ENCODE data around the gene TALDO1.
"Not testable (repeated sequence)": the region's sequence is repeated elsewhere in the genome, so short reads cannot be mapped to it uniquely, and the experiment has no call there.

TALDO1 gene

DNA sequence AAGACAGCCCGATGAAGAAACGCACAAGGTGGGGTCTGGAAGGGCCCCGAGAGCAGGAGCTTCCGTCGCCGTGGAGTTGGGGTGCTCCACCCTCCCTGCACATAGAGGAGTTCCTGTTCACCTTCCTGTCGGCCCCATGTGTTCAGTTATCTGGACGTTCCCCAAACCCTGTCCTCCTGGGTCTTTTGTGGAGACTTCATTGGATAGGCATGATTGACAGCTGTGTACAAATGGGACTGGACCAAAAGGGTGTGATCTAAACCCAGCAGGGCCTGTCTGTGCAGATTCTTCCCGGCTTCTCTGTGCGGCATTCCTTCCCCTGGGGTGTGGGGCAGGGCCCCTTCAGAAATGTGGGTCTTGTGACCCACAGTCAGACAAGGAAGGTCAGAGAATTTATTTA is 9.4 kb upstream of the TALDO1 start:
- DNase-seq = not testable (repeated sequence)

DNA sequence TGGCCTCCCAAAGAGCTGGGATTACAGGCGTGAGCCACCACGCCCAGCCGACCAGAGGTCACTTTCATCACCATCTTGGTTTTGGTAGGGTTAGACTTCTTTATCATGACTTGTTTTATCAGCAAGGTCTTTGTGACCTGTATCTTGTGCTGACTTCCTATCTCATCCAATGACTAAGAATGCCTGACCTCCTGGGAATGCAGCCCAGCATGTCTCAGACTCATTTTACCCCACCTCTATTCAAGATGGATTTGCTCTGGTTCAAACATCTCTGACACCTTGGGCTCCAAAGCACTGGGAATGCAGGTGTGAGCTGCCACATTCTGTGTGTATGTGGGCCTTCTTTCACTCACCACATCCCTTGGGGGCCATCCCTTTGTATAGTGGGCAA is 5.1 kb upstream of the TALDO1 start:
- no peak for DNase-seq

DNA sequence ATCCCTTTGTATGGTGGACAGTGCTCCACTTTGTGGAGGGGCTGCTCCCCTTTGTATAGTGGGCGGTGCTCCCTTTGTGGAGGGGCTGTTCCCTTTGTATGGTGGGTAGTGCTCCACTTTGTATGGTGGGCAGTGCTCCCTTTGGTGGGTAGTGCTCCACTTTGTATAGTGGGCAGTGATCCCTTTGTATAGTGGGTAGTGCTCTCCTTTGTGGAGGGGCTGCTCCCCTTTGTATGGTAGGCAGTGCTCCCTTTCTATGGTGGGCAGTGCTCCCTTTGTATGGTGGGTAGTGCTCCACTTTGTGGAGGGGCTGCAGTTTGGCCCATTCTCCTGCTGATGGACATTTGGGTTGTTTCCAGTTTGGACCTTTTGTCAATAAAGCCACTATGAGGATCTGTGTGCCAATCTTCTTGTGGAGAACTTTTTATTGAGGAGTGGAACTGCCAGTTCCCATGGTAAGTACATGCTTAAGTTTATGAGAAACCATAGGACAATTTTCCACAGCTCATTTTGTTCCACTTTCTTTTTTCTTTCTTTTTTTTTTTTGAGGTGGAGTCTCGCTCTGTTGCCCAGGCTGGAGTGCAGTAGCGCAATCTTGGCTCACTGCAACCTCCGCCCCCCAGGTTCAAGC is 4.6 kb upstream of the TALDO1 start:
- DNase-seq = no peak

DNA sequence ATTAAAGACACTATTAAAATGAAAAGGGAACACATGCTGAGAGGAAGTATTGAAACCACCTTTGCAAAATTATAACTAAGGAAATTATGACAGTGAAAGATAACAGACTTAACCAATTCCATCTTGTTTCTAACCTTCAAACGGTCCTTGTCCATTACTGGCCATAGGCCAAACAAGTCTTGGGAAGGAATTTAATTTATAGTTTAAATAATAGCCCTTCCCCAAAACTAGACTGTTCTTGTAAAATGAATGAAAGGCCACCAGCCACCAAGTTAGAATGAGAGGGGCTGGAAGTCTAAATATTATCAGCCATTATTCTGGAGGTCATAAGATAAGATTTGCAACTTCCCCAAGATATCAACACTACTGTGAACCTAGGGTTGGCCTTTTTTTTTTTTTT is 1.8 kb upstream of the TALDO1 start:
- no peak for DNase-seq

DNA sequence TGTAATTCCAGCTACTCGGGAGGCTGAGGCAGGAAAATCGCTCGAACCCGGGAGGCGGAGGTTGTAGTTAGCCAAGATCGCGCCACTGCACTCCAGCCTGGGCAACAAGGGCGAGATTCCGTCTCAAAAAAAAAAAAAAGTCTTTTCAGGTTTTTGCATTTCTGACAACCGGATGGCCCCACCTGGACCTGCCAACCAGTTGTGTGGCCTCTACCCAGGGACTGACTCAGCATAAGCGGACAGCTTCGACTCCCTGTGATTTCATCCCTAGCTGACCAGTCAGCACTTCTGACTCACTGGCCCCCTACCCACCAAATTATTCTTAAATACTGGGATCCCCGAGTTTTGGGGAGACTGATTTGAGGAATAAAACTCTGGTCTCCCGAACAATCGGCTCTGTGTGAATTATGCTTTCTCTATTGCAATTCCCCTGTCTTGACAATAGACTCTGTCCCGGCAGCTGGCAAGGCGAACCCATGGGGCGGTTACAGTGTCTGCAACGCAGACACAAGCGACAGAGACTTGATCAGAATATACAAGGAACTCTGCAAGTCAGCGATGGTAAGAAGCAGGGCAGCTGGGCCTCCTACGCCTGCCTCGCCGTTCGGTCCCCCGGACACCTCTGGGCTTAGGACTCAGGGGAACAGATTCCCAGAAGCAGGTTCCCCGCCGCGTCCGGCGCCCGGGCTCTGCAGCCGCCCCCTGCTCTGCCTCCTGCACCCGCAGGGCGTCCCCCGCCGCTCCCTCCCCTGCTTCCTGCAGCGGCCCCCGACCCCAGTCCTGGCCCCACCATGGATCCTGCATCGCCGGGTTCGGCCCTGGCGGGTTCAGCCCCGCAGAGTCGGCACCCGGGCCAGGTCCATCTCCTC is 741 bp upstream of the TALDO1 start:
- no peak for DNase-seq

DNA sequence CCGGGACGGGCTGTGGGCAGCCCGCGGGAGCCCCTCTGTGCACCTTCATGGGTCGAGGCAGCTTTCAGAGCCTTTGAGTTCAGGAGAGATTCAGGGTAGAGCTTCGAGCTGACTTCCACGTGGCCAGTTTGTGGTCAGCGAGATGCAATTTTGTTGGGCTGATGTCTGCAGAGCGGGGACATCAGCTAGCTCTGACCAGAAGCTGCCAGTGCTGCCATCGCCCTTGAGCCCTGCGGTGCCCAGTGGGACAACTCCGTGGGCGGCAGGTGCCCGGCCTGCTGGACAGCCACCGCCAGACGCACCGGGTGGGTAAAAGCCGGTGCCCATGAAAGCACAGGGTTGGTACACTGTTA is 719 bp downstream of the TALDO1 start:
- DNase-seq = no peak

DNA sequence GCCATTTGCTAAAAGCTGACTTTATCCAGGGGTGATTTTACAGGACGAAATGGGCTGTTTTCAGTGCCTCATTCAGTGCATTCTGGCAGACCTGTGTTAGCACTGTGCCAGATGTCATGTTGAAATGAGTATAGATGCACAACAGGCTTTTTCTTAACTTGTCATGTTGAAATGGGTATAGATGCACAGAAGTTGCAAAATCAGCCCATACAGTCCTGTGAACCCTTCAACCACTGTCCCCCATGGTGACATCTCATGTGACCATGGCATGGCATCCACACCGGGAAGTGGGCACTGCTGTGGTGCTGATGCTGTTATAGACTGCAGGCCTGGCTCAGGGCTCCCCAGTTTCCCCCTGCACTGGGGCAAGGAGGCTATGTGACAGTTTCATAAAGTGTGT is 2.5 kb downstream of the TALDO1 start:
- no peak for DNase-seq

DNA sequence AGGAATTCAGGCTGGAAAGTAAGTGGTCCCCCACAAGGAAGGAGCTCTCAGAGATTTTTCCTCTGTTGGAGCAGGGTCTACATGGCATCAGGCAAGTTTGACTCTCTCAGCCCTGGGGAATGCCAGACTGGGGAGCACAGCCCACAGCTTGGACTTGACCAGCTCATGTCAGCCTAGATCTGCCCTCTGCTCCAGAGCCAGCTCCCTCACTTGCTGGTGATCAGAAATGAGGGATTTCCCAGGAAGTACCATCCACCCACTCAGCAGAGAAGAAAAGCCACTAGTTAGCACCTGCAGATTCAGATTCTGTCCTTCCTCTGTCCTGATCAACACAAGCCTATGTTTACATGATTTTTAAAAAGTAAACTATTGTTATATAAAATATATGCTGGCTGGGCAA is 13.0 kb downstream of the TALDO1 start:
- no peak for DNase-seq

DNA sequence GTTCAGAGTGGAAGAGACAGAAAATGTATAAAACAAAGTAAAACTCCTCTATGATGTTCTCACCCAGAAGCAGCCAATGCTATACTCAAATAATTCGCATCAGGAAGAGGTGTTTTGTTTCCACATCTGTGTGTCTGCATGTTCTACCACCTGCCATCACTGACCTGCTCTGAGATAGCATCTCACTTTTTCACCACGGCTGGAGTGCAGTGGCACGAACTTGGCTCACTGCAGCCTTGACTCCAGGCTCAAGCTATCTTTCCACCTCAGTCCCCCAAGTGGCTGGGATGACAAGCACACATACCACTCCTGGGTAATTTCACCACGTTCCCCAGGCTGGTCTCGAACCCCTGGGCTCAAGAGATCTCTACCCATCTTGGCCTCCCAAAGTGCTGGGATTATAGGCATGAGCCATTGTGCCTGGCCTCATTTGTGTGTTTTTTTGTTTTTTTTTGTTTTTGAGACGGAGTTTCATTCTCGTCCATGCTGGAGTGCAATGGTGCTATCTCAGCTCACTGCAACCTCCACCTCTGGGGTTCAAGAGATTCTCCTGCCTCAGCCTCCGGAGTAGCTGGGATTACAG is 14.4 kb downstream of the TALDO1 start:
- DNase-seq = no peak

DNA sequence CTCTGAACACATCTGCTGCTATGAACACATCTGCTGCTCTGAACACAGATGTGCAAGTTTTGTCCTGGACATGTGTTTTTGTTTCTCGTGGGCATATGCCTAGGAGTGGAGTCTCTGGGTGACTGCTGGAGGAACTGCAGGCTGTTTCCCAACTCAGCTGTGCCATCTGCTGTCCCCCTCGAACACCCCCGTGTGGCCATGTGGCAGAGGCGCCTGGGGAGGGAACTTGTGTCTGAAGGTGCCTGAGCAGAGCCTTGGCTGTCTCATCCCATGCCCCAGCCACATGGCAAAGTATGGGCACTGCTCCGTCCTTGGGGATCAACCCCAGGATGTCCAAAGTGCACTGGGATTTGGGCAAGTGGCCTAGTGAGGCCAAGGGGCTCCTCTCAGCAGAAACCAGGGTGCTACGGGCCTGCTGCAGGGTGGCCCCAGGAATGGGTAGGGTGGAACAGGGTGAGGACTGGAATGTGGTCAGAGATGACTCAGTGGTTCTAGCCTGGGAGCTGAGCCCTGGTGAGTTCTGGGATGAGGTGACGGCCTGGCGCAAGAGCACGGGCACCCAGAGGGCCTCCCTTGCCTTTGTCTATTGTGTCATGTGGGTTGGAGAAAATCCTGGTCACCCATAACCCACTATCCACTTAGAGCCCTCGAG is 15.3 kb downstream of the TALDO1 start:
- no peak for DNase-seq

DNA sequence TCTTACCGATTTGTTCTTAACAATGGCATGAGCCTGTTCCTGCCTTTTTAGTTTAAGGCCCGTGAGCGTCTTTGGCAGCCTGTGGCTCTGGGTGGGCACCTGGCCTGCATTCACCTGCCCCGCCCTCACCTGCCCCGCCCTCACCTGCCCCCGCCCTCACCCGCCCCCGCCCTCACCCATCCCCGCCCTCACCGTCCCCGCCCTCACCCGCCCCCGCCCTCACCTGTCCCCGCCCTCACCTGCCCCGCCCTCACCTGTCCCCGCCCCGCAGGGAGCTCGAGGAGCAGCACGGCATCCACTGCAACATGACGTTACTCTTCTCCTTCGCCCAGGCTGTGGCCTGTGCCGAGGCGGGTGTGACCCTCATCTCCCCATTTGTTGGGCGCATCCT is 15.8 kb downstream of the TALDO1 start:
- no peak for DNase-seq

DNA sequence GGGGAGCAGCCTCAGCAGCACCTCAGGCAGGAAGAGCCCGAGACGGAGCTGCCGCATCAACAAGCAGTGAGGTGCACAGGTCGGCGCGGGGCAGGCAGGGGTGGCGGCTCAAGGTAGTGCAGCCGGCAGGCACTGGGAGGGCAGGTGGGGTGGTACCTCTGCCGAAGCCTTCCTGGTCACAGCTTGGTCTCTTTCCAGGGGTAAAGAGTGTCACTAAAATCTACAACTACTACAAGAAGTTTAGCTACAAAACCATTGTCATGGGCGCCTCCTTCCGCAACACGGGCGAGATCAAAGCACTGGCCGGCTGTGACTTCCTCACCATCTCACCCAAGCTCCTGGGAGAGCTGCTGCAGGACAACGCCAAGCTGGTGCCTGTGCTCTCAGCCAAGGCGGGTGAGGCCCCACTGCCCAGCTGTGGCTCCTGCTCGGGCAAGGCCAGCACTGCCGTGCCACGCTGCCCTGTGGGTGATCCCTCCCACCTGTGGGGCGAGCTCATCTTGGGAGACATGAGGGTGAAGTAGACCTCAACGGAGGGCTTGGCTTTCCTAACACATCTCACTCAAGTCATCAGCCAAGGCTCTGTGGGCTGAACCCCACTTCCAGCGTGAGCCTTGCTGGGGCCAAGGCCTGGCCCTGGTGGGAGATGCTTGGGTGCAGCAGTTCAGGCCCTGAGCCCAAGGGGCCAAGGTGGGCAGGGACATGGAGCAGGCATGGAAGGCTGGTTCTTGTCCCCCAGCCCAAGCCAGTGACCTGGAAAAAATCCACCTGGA is 16.5 kb downstream of the TALDO1 start:
- DNase-seq = no peak

DNA sequence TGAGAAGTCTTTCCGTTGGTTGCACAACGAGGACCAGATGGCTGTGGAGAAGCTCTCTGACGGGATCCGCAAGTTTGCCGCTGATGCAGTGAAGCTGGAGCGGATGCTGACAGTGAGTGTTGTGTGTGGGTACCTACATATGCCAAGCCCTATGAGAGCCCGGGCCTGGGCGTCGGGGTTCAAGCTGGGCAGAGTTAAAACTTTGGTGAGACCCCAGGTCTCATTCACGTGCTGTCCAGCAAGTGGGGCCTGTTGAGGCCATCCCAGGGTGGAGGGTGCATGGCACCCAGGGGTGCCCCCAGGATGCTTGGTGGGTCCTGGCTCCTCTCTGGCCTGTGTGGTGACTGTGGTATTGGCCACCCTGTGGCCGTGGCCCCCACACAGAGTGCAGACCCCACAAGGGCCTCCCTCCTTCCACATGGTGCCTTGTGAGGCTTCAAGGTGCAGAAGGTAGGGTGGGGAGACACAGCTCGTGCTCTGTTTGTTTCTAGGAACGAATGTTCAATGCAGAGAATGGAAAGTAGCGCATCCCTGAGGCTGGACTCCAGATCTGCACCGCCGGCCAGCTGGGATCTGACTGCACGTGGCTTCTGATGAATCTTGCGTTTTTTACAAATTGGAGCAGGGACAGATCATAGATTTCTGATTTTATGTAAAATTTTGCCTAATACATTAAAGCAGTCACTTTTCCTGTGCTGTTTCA is 17.2 kb downstream of the TALDO1 start:
- DNase-seq = no peak

DNA sequence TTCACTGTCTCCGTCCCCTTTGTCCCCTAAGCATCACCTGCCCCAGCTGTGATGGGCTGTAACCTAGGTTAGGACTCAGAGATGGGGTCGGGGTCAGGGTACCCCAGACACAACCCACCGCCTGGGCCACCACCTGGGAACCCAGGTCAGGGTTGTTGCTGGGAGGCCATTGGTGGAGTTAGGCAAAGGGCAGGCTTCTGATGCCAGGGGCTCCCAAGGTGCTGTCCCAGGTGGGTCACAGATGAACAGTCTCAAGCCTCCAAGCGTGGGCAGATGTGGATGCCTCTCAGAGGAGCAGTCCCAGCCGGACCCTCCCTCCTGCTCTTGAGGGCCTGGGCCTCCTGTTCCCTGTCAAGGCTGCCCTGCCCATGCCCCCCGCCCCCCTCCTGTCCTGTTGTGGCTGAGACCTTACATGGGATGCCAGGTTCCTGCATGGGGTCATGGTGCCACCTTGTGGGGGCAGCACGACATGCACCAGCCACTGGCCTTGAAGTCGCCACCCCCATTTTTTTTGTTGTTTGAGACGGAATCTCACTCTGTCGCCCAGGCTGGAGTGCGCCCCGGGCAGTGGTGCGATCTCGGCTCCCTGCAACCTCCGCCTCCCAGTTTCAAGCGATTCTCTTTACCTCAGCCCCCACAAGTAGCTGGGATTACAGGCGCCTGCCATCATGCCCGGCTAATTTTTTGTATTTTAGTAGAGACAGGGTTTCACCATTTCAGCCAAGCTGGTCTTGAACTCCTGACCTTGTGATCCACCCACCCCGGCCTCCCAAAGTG is 17.9 kb downstream of the TALDO1 start:
- DNase-seq = no peak

DNA sequence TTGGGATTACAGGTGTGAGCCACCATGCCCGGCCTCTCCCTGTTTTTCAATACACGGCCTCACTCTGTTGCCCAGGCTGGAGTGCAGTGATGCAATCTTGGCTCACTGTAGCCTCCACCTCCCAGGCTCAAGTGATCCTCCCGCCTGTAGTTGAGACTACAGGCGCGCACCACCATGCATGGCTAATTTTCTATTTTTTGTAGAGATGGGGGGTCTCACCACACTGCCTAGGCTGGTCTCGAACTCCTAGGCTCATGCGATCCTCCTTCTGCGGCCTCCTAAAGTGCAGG is 18.5 kb downstream of the TALDO1 start:
- no peak for DNase-seq

DNA sequence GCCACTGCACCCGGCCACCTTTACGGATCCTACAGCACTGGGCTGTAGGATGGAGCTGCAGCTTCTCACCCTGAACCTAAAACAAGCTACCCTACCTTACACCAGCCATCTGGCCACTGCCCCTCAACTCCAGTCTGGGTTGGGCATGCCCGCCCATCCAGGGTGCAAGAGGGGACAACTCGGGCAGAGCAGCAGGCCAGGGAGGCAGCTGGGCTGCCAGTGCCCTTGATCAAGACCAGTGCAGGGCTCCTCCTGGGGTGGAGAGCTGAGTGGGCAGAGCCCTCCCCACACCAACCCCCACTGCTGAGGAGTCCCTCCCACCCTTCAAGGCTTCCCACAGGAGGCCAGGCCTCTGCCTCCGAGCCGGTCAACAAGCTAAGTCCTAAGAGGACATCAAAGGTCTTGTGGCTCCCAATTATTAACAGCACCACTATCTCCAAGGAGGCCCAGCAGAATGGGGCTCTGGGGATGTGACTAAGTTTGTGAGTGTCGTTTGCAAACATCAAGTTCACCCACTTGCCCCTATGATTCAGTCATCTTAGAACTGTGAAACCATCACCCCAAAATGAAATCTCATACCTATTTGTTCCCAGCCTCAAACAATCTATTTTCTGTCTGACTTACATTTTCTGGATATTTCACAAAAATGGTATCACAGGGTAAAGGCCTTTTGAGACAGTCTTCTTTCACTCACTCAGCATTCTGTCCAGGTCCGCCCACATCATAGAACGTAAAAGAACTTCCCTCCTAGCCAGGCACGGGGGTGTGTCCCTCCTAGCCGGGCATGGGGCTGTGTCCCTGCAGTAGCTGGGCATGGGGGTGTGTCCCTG is 19.1 kb downstream of the TALDO1 start:
- no peak for DNase-seq

DNA sequence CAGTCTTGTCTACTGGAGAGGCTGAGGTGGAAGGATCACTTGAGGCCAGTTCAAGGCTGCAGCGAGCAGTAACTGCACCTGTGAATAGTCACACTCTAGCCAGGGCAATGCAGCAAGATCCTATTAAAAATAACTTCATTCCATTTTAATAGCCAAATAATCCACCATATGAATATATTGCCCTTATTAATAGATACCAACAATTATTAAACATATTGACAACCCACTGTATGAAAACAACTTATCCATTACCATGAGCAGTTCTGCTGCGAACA is 19.6 kb downstream of the TALDO1 start:
- no peak for DNase-seq

DNA sequence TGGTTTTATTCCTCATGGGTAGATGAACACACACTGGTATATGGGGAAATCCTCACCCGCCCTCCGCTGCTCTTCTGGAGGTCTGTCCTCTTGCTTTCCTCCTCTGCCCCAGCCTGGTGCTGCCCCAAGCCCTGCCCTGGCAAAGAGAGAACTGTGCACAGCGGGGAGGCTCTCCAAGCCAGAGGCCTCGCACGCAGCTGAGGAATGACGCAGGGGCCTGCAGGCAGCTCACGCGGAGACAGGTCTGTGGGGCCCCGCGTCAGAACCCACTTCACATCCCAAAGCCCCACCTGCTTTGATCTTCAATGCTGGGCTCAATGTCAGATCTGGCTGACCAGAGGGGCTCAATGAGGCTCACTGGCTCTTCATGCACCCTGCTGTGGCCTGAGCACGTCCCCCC is 20.0 kb downstream of the TALDO1 start:
- DNase-seq = no peak

DNA sequence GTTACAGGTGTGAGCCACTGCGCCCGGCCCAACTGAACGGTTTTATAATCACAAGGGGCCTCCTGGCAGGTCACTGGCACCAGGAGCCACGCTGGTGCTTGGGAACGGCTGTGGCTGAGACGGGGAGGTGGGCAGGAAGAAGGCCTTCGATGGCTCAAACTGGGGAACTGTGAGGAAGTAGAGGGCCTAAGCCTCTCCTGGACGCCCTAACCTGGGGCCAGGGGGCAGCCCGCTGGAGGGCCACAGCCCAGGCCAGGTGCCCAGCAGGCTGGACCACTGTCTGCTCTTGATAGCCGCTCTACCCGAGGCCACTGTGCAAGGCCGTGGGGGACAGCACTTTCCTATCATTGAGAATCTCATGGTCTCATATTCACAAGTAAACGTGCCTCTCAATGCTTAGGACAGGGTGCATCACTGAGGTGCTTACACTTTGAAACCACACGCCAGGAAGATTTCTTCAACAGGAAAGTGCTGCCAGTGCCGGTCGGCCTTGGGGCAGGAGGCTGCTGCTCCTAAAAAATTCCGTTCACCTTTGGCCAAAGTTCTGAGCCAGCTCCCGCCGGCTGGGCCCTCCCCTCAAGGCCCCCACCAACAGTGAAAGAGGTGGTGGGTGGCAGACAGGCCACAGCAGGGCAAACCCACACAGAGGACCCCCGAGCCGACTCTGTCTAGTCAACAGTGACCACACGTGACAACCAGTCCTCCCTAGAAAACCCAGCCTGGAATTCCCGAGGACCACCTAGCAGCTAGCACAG is 22.8 kb downstream of the TALDO1 start:
- DNase-seq = no peak
